ENCODE measurements around the gene BTBD1. TPM values are rescaled to one million over a fixed set of nuclear protein-coding genes. Genes with fewer than 3 reads are reported as not detected.

Gene BTBD1
- total RNA-seq, 4 donors from 2014 or later = 37.3 to 60.8 (median 55.9) TPM

DNA sequence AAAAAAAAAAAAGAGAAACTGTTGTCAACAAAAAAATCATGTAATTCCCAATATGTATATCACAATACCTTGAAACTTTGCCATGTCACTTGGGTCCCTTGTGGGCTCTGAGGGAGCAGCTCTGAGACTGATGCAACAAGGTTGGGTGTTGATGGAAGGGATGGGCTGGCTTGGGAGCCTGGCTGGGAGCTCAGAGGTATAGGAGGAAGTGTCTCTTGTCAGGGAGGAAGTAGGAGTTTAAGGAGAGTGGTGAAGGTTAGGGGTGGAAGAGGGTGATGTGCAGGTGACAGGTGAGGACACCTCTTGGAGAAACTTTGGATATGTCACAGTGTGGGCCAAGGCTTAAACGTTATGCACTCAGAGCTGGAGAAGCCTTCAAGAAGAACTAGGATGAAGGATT is 38.4 kb upstream of the BTBD1 start:
- no peaks in the 10 kb centered on the region for H3K36me3 ChIP-seq
- intact Hi-C loops (cut with DNase I) = no loop called here
- H3K4me1 ChIP-seq = peaks cover 0 to 31% (median 4%) of the 10 kb centered on the region in 3 donors
- no peaks in the 10 kb centered on the region for H3K9me3 ChIP-seq
- TF ChIP-seq POLR2A (IDR thresholded peaks at IDR 0.05) = no peak
- TF ChIP-seq, protein P1, sequence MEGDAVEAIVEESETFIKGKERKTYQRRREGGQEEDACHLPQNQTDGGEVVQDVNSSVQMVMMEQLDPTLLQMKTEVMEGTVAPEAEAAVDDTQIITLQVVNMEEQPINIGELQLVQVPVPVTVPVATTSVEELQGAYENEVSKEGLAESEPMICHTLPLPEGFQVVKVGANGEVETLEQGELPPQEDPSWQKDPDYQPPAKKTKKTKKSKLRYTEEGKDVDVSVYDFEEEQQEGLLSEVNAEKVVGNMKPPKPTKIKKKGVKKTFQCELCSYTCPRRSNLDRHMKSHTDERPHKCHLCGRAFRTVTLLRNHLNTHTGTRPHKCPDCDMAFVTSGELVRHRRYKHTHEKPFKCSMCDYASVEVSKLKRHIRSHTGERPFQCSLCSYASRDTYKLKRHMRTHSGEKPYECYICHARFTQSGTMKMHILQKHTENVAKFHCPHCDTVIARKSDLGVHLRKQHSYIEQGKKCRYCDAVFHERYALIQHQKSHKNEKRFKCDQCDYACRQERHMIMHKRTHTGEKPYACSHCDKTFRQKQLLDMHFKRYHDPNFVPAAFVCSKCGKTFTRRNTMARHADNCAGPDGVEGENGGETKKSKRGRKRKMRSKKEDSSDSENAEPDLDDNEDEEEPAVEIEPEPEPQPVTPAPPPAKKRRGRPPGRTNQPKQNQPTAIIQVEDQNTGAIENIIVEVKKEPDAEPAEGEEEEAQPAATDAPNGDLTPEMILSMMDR (IDR thresholded peaks at IDR 0.05) = no peak
- peaks cover 0 to 79% (median 3%) of the 10 kb centered on the region in 4 donors for H3K27me3 ChIP-seq
- H3K27ac ChIP-seq = no peak overlapping the region
- DNase-seq = no peak
- WGBS, 2 donors = 58 to 65% methylated on average over 1 of the region's 1 CpG
- no peak overlapping the region for H3K4me3 ChIP-seq

DNA sequence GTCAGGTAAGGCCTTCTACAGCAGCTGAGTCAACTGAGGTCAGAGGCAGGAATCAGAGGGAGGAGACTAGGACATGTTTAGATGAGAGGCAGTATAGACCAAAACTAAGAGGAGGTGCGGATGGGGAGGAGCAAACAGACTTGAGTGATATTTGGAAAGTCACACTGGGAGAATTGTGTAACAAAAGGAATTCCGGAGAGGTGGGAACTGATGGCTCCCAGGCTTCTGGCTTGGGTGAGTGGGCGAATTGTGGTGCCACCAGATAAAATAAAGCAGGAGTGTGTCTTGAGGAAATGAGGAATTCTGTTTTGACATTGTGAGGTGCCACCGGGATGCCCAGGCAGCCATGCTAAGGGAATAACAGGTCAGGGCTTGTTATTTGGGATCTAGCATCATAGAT is 37.1 kb upstream of the BTBD1 start:
- H3K27me3 ChIP-seq = peaks cover 0 to 71% (median 3%) of the 10 kb centered on the region in 4 donors
- no peaks in the 10 kb centered on the region for H3K36me3 ChIP-seq
- peaks cover 0 to 24% (median 4%) of the 10 kb centered on the region in 3 donors for H3K4me1 ChIP-seq
- no peak for TF ChIP-seq POLR2A (IDR thresholded peaks at IDR 0.05)
- TF ChIP-seq, protein P1 (IDR thresholded peaks at IDR 0.05) = no peak
- no peaks in the 10 kb centered on the region for H3K9me3 ChIP-seq
- intact Hi-C loops (cut with DNase I) = no loop called here
- no peak overlapping the region for H3K27ac ChIP-seq
- 83 to 87% methylated on average over 4 of the region's 4 CpGs for WGBS, 2 donors
- no peak overlapping the region for H3K4me3 ChIP-seq
- no peak for DNase-seq

DNA sequence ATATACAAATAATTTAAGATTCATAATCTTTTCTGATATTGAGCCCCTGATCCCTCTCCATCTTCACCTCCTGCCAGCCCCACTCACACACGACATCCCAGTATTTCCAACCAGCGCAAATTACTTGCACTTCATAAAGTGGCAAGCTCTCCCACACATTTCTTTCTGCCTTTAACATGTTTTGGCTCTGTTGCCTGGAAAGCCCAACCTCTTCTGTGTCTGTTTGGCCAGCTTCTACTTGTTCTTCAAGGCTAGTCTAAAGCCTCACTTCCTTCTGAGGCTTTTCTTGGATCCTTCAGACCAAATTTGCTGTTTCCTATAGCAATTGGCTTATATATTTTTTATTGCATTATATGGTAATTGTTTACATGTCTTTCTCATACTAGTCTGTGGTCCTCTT is 35.3 kb upstream of the BTBD1 start:
- no peak for TF ChIP-seq POLR2A (IDR thresholded peaks at IDR 0.05)
- TF ChIP-seq, protein P1 (IDR thresholded peaks at IDR 0.05) = no peak
- H3K27ac ChIP-seq = no peak overlapping the region
- no peaks in the 10 kb centered on the region for H3K36me3 ChIP-seq
- peaks cover 0 to 56% (median 0%) of the 10 kb centered on the region in 4 donors for H3K27me3 ChIP-seq
- no peak for DNase-seq
- intact Hi-C loops (cut with DNase I) = no loop called here
- WGBS, 2 donors = 60 to 67% methylated on average over 2 of the region's 2 CpGs
- no peaks in the 10 kb centered on the region for H3K9me3 ChIP-seq
- H3K4me1 ChIP-seq = peaks cover 0 to 6% (median 0%) of the 10 kb centered on the region in 3 donors
- H3K4me3 ChIP-seq = no peak overlapping the region

DNA sequence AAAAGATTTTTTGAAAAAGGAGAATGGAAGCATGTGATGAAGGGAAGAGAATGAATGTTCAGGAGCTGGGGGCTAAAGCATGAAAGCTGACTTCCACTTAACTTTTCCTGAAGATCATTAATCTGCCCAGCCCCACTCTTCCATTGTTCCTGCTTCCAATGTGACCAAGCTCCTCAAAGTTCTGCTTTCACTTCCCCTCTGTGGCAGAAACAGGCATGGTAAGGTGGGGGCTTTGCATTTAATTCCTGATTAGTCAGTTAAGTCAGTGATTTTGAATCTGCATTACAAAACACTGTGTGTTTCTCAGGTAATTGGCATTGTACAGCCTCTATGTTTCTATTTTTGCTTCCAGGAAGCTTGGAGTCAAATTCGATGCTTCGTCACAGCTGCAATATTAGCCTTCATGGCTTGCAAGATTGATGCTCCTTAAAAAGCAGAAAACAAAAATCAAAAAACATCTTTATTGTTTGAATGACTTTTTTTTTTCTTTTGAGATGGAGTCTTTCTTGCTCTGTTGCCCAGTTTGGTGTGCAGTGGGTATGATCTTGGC is 33.1 kb upstream of the BTBD1 start:
- no peak overlapping the region for H3K27ac ChIP-seq
- no peaks in the 10 kb centered on the region for H3K9me3 ChIP-seq
- WGBS, 2 donors = 50 to 55% methylated on average over 2 of the region's 2 CpGs
- H3K27me3 ChIP-seq = peaks cover 0 to 45% (median 0%) of the 10 kb centered on the region in 4 donors
- no peak for TF ChIP-seq POLR2A (IDR thresholded peaks at IDR 0.05)
- TF ChIP-seq, protein P1 (IDR thresholded peaks at IDR 0.05) = no peak
- intact Hi-C loops (cut with DNase I) = no loop called here
- H3K4me1 ChIP-seq = no peaks in the 10 kb centered on the region
- no peaks in the 10 kb centered on the region for H3K36me3 ChIP-seq
- H3K4me3 ChIP-seq = no peak overlapping the region
- no peak for DNase-seq

DNA sequence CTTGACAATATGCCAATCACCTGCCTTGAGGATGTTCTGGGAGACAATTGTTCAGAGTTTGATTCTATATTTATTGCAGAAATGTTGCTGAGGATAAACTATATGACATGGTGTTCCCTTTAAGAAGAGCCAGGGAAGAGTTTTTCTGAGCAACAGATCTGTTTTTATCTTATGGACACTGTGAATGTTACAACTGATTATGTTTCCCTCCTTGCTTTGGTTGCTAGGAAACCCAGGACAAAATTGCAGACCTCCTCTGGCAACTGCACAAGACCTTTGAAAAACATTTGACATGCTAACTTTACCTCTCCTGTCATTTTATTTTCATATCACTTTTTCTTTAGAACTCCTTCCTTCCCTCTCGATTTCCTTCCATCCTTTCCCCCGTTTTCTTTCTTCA is 32.2 kb upstream of the BTBD1 start:
- no peaks in the 10 kb centered on the region for H3K36me3 ChIP-seq
- H3K27me3 ChIP-seq = peaks cover 0 to 39% (median 0%) of the 10 kb centered on the region in 4 donors
- intact Hi-C loops (cut with DNase I) = no loop called here
- no peak for TF ChIP-seq POLR2A (IDR thresholded peaks at IDR 0.05)
- TF ChIP-seq, protein P1 (IDR thresholded peaks at IDR 0.05) = no peak
- WGBS, 2 donors = 49 to 78% methylated on average over 2 of the region's 2 CpGs
- no peaks in the 10 kb centered on the region for H3K4me1 ChIP-seq
- H3K27ac ChIP-seq = no peak overlapping the region
- H3K4me3 ChIP-seq = no peak overlapping the region
- DNase-seq = no peak
- H3K9me3 ChIP-seq = no peaks in the 10 kb centered on the region
